H1 (cell line): ENCODE results near the gene TMPRSS4. TPM values are rescaled to one million over a fixed set of nuclear protein-coding genes. Genes with fewer than 3 reads are reported as not detected.

ENCODE experiments used
- CTCF ChIA-PET: fragments of 300-600 bp; sonication (Branson Sonifier 250); formaldehyde crosslinking; loops from one replicate; lab custom pipeline; 2021; ENCODE audit not compliant: partially characterized antibody; lab: Charles Lee
- POLR2A ChIA-PET: fragments of 300-600 bp; sonication (Branson Sonifier 250); formaldehyde crosslinking; loops from one replicate; lab custom pipeline; 2021; ENCODE audit warnings: inconsistent platforms; ENCODE audit not compliant: partially characterized antibody; lab: Charles Lee
- DNase-seq, 2 experiments: peaks; one replicate each; pipeline versions ENCODE4 v3.0.0 to v3.0.0-alpha.2; 2010 to 2022; ENCODE audit warnings: low spot score in 2 of 2, low read depth in 1 of 2, mixed read lengths in 1 of 2
- FAIRE-seq: peaks from 2 replicates; lab custom pipeline; 2011; peaks lifted over from hg19 to GRCh38; lab: Jason Lieb, UNC
- H2AFZ ChIP-seq: 2 replicates; pipeline ENCODE4 v1.8.1; 2012; ENCODE audit warnings: low read length, inconsistent platforms
- H2AK5ac ChIP-seq: 2 replicates; pipeline ENCODE4 v1.6.1; 2013; ENCODE audit warnings: low read depth, low read length
- H2BK120ac ChIP-seq: replicated peaks from 2 replicates; pipeline ENCODE3; 2013; ENCODE audit warnings: low read depth, low read length, inconsistent platforms
- H2BK12ac ChIP-seq: 2 replicates; pipeline ENCODE4 v1.6.1; 2013; ENCODE audit warnings: low read depth, low read length
- H2BK15ac ChIP-seq: 2 replicates; pipeline ENCODE4 v1.6.1; 2013; ENCODE audit warnings: low read length
- H2BK20ac ChIP-seq: 2 replicates; pipeline ENCODE4 v1.6.1; 2013; ENCODE audit warnings: low read length
- H2BK5ac ChIP-seq: 2 replicates; pipeline ENCODE4 v1.6.1; 2013; ENCODE audit warnings: low read depth, low read length
- H3K14ac ChIP-seq: 2 replicates; pipeline ENCODE4 v1.6.1; 2013; ENCODE audit warnings: inconsistent platforms; ENCODE audit not compliant: insufficient read length
- H3K18ac ChIP-seq: 2 replicates; pipeline ENCODE4 v1.6.1; 2013; ENCODE audit warnings: low read length; ENCODE audit errors: extremely low read depth
- H3K23ac ChIP-seq: 2 replicates; pipeline ENCODE4 v1.6.1; 2013; ENCODE audit warnings: inconsistent platforms; ENCODE audit not compliant: insufficient read length
- H3K23me2 ChIP-seq: 2 replicates; pipeline ENCODE4 v1.6.1; 2013; ENCODE audit warnings: low read depth, low read length
- H3K27ac ChIP-seq: 2 replicates; pipeline ENCODE4 v1.6.1; 2011; ENCODE audit warnings: low read depth, low read length, inconsistent platforms
- H3K27me3 ChIP-seq, 4 experiments: replicated peaks in 1 of 4; 1 replicate in 1 of 4; 2 replicates in 3 of 4; pipeline versions ENCODE4 v1.6.1 to v1.8.1; 2011 to 2013; ENCODE audit warnings: low read length in 3 of 4, mild to moderate bottlenecking in 3 of 4, inconsistent platforms in 2 of 4, mixed read lengths in 2 of 4, moderate library complexity in 1 of 4; ENCODE audit not compliant: control insufficient read depth in 3 of 4, insufficient read depth in 3 of 4; ENCODE audit errors: extremely low read depth in 1 of 4
- H3K36me3 ChIP-seq, 4 experiments: 2 replicates each; pipeline versions ENCODE4 v1.6.1 to v1.8.1; 2011 to 2013; ENCODE audit warnings: mild to moderate bottlenecking in 4 of 4, low read length in 3 of 4, moderate library complexity in 2 of 4, control low read depth in 1 of 4, inconsistent platforms in 1 of 4; ENCODE audit not compliant: insufficient read depth in 4 of 4, control insufficient read depth in 2 of 4
- H3K4ac ChIP-seq: replicated peaks from 2 replicates; pipeline ENCODE3; 2013; ENCODE audit warnings: low read length, low read depth, mixed read lengths, inconsistent platforms; ENCODE audit not compliant: insufficient read length
- H3K4me1 ChIP-seq, 4 experiments: replicated peaks in 1 of 4; 1 replicate in 1 of 4; 2 replicates in 3 of 4; pipeline versions ENCODE4 v1.6.1 to v1.8.1; 2011 to 2013; ENCODE audit warnings: low read length in 3 of 4, inconsistent platforms in 2 of 4, mixed read lengths in 1 of 4; ENCODE audit not compliant: insufficient read depth in 4 of 4, control insufficient read depth in 3 of 4
- H3K4me2 ChIP-seq, 2 experiments: 2 replicates each; pipeline versions ENCODE4 v1.6.1 to v1.8.1; 2011 to 2013; ENCODE audit warnings: low read depth in 2 of 2, low read length in 2 of 2, control low read depth in 1 of 2, inconsistent platforms in 1 of 2, mild to moderate bottlenecking in 1 of 2; ENCODE audit not compliant: insufficient read depth in 1 of 2
- H3K4me3 ChIP-seq, 4 experiments: fragments of 200-600, 300-600 bp in 1 of 4; sonication (generic), shearing (Covaris generic), sonication (Bioruptor Twin) in 1 of 4; 2 replicates each; pipeline versions ENCODE4 v1.5.1 to v1.8.1; 2011 to 2016; ENCODE audit warnings: low read length in 4 of 4, low read depth in 3 of 4, control low read depth in 2 of 4, inconsistent platforms in 2 of 4, mild to moderate bottlenecking in 2 of 4, mixed read lengths in 1 of 4, moderate library complexity in 1 of 4; ENCODE audit not compliant: insufficient read depth in 2 of 4; ENCODE audit errors: extremely low read depth in 1 of 4
- H3K56ac ChIP-seq: replicated peaks from 2 replicates; pipeline ENCODE3; 2013; ENCODE audit warnings: low read depth, mild to moderate bottlenecking, mixed read lengths, low read length, inconsistent platforms; ENCODE audit not compliant: insufficient read length
- H3K79me1 ChIP-seq: 2 replicates; pipeline ENCODE4 v1.6.1; 2013; ENCODE audit warnings: low read depth, low read length, control low read depth
- H3K79me2 ChIP-seq, 2 experiments: 2 replicates each; pipeline versions ENCODE4 v1.6.1 to v1.8.1; 2012 to 2013; ENCODE audit warnings: low read length in 2 of 2, mild to moderate bottlenecking in 2 of 2, inconsistent platforms in 1 of 2; ENCODE audit not compliant: insufficient read depth in 2 of 2, control insufficient read depth in 1 of 2
- H3K9ac ChIP-seq, 4 experiments: replicated peaks in 1 of 4; 1 replicate in 1 of 4; 2 replicates in 3 of 4; pipeline versions ENCODE4 v1.6.1 to v1.8.1; 2011 to 2013; ENCODE audit warnings: low read depth in 3 of 4, low read length in 3 of 4, control low read depth in 2 of 4, mild to moderate bottlenecking in 2 of 4, moderate library complexity in 2 of 4, inconsistent platforms in 1 of 4; ENCODE audit errors: extremely low read depth in 1 of 4
- H3K9me3 ChIP-seq, 2 experiments: 2 replicates each; pipeline versions ENCODE4 v1.6.1 to v1.8.1; 2012 to 2013; ENCODE audit warnings: mild to moderate bottlenecking in 2 of 2, moderate library complexity in 2 of 2, control low read depth in 1 of 2, inconsistent platforms in 1 of 2, low read depth in 1 of 2, low read length in 1 of 2, mixed read lengths in 1 of 2; ENCODE audit not compliant: insufficient read depth in 2 of 2
- H4K20me1 ChIP-seq, 2 experiments: replicated peaks in 1 of 2; 2 replicates each; pipeline versions ENCODE3 to v1.8.1; 2011 to 2013; ENCODE audit warnings: inconsistent platforms in 2 of 2, low read length in 2 of 2, mild to moderate bottlenecking in 1 of 2; ENCODE audit not compliant: insufficient read depth in 2 of 2, control insufficient read depth in 1 of 2
- H4K5ac ChIP-seq: 2 replicates; pipeline ENCODE4 v1.6.1; 2013; ENCODE audit warnings: low read length, low read depth, mixed read lengths, inconsistent platforms; ENCODE audit not compliant: insufficient read length
- H4K8ac ChIP-seq: 2 replicates; pipeline ENCODE4 v1.8.0; 2013; ENCODE audit warnings: mild to moderate bottlenecking, moderate library complexity, low read length, inconsistent platforms; ENCODE audit not compliant: insufficient read depth; ENCODE audit errors: extremely low read depth
- H4K91ac ChIP-seq: replicated peaks from 2 replicates; pipeline ENCODE3; 2013; ENCODE audit warnings: low read length, mixed read lengths, inconsistent platforms; ENCODE audit not compliant: insufficient read length
- CREB1 ChIP-seq: IDR thresholded peaks from 2 replicates; pipeline ENCODE4 v1.6.1; 2012; ENCODE audit warnings: inconsistent platforms
- FOSL1 ChIP-seq: IDR thresholded peaks from 2 replicates; pipeline ENCODE4 v1.6.1; 2011; ENCODE audit warnings: mild to moderate bottlenecking, low read depth, low read length, moderate library complexity; ENCODE audit not compliant: insufficient read depth
- KDM1A ChIP-seq: fragments of 200-600, 300-600 bp; sonication (generic); IDR thresholded peaks from 2 replicates; pipeline ENCODE4 v1.7.1; 2016; ENCODE audit warnings: mild to moderate bottlenecking, low read length, borderline replicate concordance
- KDM5A ChIP-seq: fragments of 200-600 bp; IDR thresholded peaks from 2 replicates; pipeline ENCODE4 v1.7.1; 2012; ENCODE audit warnings: mild to moderate bottlenecking, low read length, inconsistent platforms, mixed read lengths
- POLR2AphosphoS5 ChIP-seq: IDR thresholded peaks from 2 replicates; pipeline ENCODE4 v1.6.1; 2011; ENCODE audit warnings: low read depth, low read length
- POU5F1 ChIP-seq: IDR thresholded peaks from 2 replicates; pipeline ENCODE4 v1.6.1; 2011; ENCODE audit warnings: low read depth, mild to moderate bottlenecking, low read length, moderate library complexity
- RFX5 ChIP-seq: IDR thresholded peaks from 2 replicates; pipeline ENCODE4 v1.6.1; 2011; ENCODE audit warnings: low read depth, low read length, improper control_type of control experiment, borderline replicate concordance
- RNF2 ChIP-seq: fragments of 200-900, 300-1000 bp; sonication (generic); IDR thresholded peaks from 2 replicates; pipeline ENCODE4 v1.7.1; 2016; ENCODE audit warnings: borderline replicate concordance, low read depth, mild to moderate bottlenecking, antibody characterized with exemption, low read length; ENCODE audit not compliant: poor library complexity, severe bottlenecking; ENCODE audit errors: missing control alignments
- TAF7 ChIP-seq: optimal IDR thresholded peaks from 2 replicates; pipeline ENCODE3; 2011; ENCODE audit warnings: low read depth, mild to moderate bottlenecking, inconsistent platforms, low read length, moderate library complexity, borderline replicate concordance
- YY1 ChIP-seq: IDR thresholded peaks from 2 replicates; pipeline ENCODE4 v1.6.1; 2011; ENCODE audit warnings: low read depth, mild to moderate bottlenecking, low read length
- WGBS, 2 experiments: shearing (Covaris generic) in 1 of 2; methylation state at CpG; one replicate each; pipeline versions ENCODE4 v1.1.6 to v1.1.7; 2013 to 2015; ENCODE audit warnings: low lambda C conversion rate in 2 of 2, mixed read lengths in 2 of 2, inconsistent platforms in 1 of 2, low coverage in 1 of 2, missing lambda C conversion rate in 1 of 2; ENCODE audit not compliant: insufficient replicate concordance in 2 of 2, insufficient coverage in 1 of 2, insufficient read length in 1 of 2; ENCODE audit errors: extremely low coverage in 1 of 2, missing lambda C conversion rate in 1 of 2; 5-methylcytosine and 5-hydroxymethylcytosine counted together
- polyA plus RNA-seq, 7 experiments: library from polyadenylated mRNA; depleted of rRNA in 3 of 7; stranded (reverse) in 5 of 7; unstranded in 2 of 7; fragments of >200 nt in 5 of 7; fragments of 200-250 nt in 2 of 7; gene quantifications; 1 replicate in 5 of 7; 2 replicates in 1 of 7; 4 replicates in 1 of 7; pipeline versions ENCODE4 v1.2.1 to v1.2.3, GENCODE V29; 2011 to 2013; ENCODE audit warnings: missing spikeins in 2 of 7, mixed read lengths in 2 of 7
- total RNA-seq: library from RNA; stranded (reverse); fragmentation: NEBNext Ultra II Directional; extraction: Animal tissue kit (Norgen Biotek cat#: 25700); gene quantifications from 2 replicates; pipeline ENCODE4 v1.2.1, GENCODE V29; 2021
- TF ChIP-seq, protein P1 (sequence below), 3 experiments: IDR thresholded peaks; 1 replicate in 2 of 3; 2 replicates in 1 of 3; pipeline versions ENCODE4 v1.5.1 to v1.6.1; 2011; ENCODE audit warnings: low read length in 3 of 3, mild to moderate bottlenecking in 3 of 3, inconsistent platforms in 2 of 3, low read depth in 1 of 3, moderate library complexity in 1 of 3; ENCODE audit not compliant: insufficient read depth in 1 of 3; ENCODE audit errors: control extremely low read depth in 1 of 3

Gene TMPRSS4
- total and polyA plus RNA-seq, 2 of the 8 experiments (the other 6 are each of a cell fraction or from before 2014, with no cell fraction given) = 0.11 to 0.58 TPM

DNA sequence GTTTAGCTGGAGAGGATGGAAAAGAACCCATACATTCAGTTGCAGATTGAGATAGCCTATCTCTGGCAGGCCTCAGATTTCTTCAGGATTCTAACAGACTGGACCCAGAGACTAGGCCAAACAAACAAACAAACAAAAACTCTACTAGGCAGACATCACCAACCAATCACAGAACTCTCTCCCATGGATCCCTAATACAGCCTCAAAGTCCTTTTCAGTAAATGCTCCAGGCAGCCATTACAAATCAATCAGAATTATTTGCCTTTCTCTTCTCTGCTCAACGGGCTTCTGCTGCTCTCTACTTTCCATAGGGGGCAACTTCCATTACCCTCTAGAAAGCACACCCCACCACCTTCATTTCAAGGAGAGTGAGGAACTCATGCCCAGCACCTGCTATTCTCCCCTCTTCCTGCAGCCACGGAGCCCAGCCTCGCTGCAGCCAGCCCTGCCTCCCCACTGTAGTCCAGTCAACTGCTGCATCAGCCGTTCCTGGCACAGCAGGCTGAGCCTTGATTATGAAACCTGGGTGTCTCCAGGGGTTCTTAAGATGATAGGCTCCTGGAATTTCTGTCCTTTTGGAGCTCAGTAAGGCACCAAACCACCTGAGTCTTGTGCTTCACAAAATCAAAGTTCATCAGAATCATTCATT is 28.9 kb downstream of the TMPRSS4 start:
- Histone ChIP-seq H3K23ac (no peak overlapping the region), H2BK12ac (no peak overlapping the region), H2BK5ac (no peak overlapping the region), H3K14ac (no peak overlapping the region), H3K4me1 (peaks cover 0 to 3% (median 1%) of the 10 kb centered on the region in 4 experiments; a peak in 3 of 7 replicates), H3K23me2 (no peaks in the 10 kb centered on the region; the same call in 1 of the 2 replicates), H2BK15ac (no peak overlapping the region), H3K27ac (no peak overlapping the region), H4K8ac (no peak overlapping the region), H2BK120ac (no peak overlapping the region), H3K18ac (no peak overlapping the region), H3K9me3 (no peaks in the 10 kb centered on the region), H3K79me2 (no peaks in the 10 kb centered on the region), H2BK20ac (no peak overlapping the region), H3K4me2 (no peak overlapping the region), H4K91ac (no peak overlapping the region), H3K56ac (no peak overlapping the region), H3K4ac (no peak overlapping the region), H3K4me3 (no peak overlapping the region), H3K36me3 (no peaks in the 10 kb centered on the region), H3K27me3 (no peaks in the 10 kb centered on the region; a peak in 1 of 7 replicates), H2AK5ac (no peak overlapping the region), H3K9ac (no peak overlapping the region), H3K79me1 (no peaks in the 10 kb centered on the region), H4K20me1 (no peaks in the 10 kb centered on the region), H2AFZ (no peak overlapping the region), H4K5ac (no peak overlapping the region)
- POLR2A ChIA-PET = no interaction called here
- DNase-seq (no peak), FAIRE-seq (no peak)
- 75% methylated on average over 4 of the region's 4 CpGs; no CpG with 5 or more reads in 1 of the 2 experiments for WGBS, 2 experiments
- CTCF ChIA-PET = interaction anchor here (1.3 kb wide), 1 partner anchor 298 kb away, joined by 4 read pairs; no protein-coding TSS in a partner anchor
- TF ChIP-seq POU5F1 (no peak), RNF2 (no peak), TAF7 (no peak), RFX5 (no peak), POLR2AphosphoS5 (no peak), KDM5A (no peak), YY1 (no peak), CREB1 (no peak), KDM1A (no peak), FOSL1 (no peak)
- TF ChIP-seq, protein P1, sequence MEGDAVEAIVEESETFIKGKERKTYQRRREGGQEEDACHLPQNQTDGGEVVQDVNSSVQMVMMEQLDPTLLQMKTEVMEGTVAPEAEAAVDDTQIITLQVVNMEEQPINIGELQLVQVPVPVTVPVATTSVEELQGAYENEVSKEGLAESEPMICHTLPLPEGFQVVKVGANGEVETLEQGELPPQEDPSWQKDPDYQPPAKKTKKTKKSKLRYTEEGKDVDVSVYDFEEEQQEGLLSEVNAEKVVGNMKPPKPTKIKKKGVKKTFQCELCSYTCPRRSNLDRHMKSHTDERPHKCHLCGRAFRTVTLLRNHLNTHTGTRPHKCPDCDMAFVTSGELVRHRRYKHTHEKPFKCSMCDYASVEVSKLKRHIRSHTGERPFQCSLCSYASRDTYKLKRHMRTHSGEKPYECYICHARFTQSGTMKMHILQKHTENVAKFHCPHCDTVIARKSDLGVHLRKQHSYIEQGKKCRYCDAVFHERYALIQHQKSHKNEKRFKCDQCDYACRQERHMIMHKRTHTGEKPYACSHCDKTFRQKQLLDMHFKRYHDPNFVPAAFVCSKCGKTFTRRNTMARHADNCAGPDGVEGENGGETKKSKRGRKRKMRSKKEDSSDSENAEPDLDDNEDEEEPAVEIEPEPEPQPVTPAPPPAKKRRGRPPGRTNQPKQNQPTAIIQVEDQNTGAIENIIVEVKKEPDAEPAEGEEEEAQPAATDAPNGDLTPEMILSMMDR (IDR thresholded peaks at IDR 0.05; ENCODE audit: control extremely low read depth in 1 of 3, insufficient read depth in 1 of 3, low read depth in 1 of 3, low read length in 3 of 3) = no peak
